Endothelial cell of umbilical vein (primary cell): ENCODE measurements around the gene DUSP22. TPM values are rescaled to one million over a fixed set of nuclear protein-coding genes. Genes with fewer than 3 reads are reported as not detected.
A peak's percentile ranks its signal among the peaks of the same experiment; 100 is the strongest.

Experiments used
- BruUV-seq: library from RNA; stranded (reverse); fragments of 400-500 nt; replicated peaks from 2 replicates; lab custom pipeline; 2021; lab: Mats Ljungman, UMichigan
- CTCF ChIA-PET: fragments of 300-600, 350-600 bp; sonication (Branson Sonifier 250); formaldehyde crosslinking; loops from one replicate; lab custom pipeline; 2021; ENCODE audit warnings: antibody characterized with exemption, inconsistent platforms; lab: Charles Lee
- POLR2A ChIA-PET: fragments of 300-600, 350-600 bp; sonication (Branson Sonifier 250); formaldehyde crosslinking; loops from one replicate; lab custom pipeline; 2021; ENCODE audit warnings: antibody characterized with exemption, inconsistent platforms; lab: Charles Lee
- DNase-seq: peaks from one replicate; pipeline ENCODE4 v3.0.0-alpha.2; 2011; ENCODE audit warnings: low read depth, low spot score
- FAIRE-seq: peaks from 2 replicates; lab custom pipeline; 2011; peaks lifted over from hg19 to GRCh38; lab: Jason Lieb, UNC
- H2AFZ ChIP-seq: 2 replicates; pipeline ENCODE4 v1.6.0; 2012; ENCODE audit warnings: low read depth, low read length, control low read depth, inconsistent platforms
- H3K27ac ChIP-seq: 2 replicates; pipeline ENCODE4 v1.5.1; 2011; ENCODE audit warnings: low read depth, mild to moderate bottlenecking, control low read depth, low read length, moderate library complexity; ENCODE audit not compliant: insufficient read depth
- H3K27me3 ChIP-seq, 2 experiments: 2 replicates each; pipeline versions ENCODE4 v1.6.0 to v1.6.1; 2011; ENCODE audit warnings: low read length in 2 of 2, mixed read lengths in 1 of 2; ENCODE audit not compliant: control insufficient read depth in 2 of 2, insufficient read depth in 2 of 2
- H3K36me3 ChIP-seq, 2 experiments: 2 replicates in 1 of 2; 3 replicates in 1 of 2; pipeline ENCODE4 v1.5.1; 2011; ENCODE audit warnings: low read length in 2 of 2, mild to moderate bottlenecking in 1 of 2, moderate library complexity in 1 of 2; ENCODE audit not compliant: control insufficient read depth in 2 of 2, insufficient read depth in 2 of 2; ENCODE audit errors: extremely low read depth in 1 of 2
- H3K4me1 ChIP-seq: 3 replicates; pipeline ENCODE4 v1.5.1; 2011; ENCODE audit warnings: mild to moderate bottlenecking, low read length; ENCODE audit not compliant: control insufficient read depth, insufficient read depth; ENCODE audit errors: extremely low read depth
- H3K4me2 ChIP-seq: 2 replicates; pipeline ENCODE4 v1.6.1; 2011; ENCODE audit warnings: low read length, control low read depth, mixed read lengths; ENCODE audit not compliant: insufficient read depth
- H3K4me3 ChIP-seq, 3 experiments: fragments of 200-600 bp in 1 of 3; sonication (generic), shearing (Covaris generic) in 1 of 3; replicated peaks in 1 of 3; 2 replicates each; pipeline ENCODE4 v1.5.1; 2011 to 2016; ENCODE audit warnings: control low read depth in 3 of 3, low read length in 3 of 3, mild to moderate bottlenecking in 2 of 3, inconsistent platforms in 1 of 3, low read depth in 1 of 3, moderate library complexity in 1 of 3; ENCODE audit not compliant: insufficient read depth in 1 of 3
- H3K79me2 ChIP-seq: 2 replicates; pipeline ENCODE4 v1.6.0; 2012; ENCODE audit warnings: low read length, inconsistent platforms; ENCODE audit not compliant: control insufficient read depth, insufficient read depth
- H3K9ac ChIP-seq: replicated peaks from 2 replicates; pipeline ENCODE3; 2011; ENCODE audit warnings: low read length, control low read depth; ENCODE audit not compliant: insufficient read depth; ENCODE audit errors: extremely low read depth
- H3K9me1 ChIP-seq: replicated peaks from 3 replicates; pipeline ENCODE4 v1.6.0; 2011; ENCODE audit warnings: mild to moderate bottlenecking, low read length; ENCODE audit not compliant: control insufficient read depth, insufficient read depth; ENCODE audit errors: extremely low read depth
- H3K9me3 ChIP-seq: replicated peaks from 2 replicates; pipeline ENCODE4 v1.5.1; 2012; ENCODE audit warnings: low read length, inconsistent platforms; ENCODE audit not compliant: control insufficient read depth, insufficient read depth
- H4K20me1 ChIP-seq: replicated peaks from 2 replicates; pipeline ENCODE3; 2011; ENCODE audit warnings: mild to moderate bottlenecking, low read length; ENCODE audit not compliant: control insufficient read depth, insufficient read depth; ENCODE audit errors: extremely low read depth
- CTCF ChIP-seq, 2 donors: IDR thresholded peaks; 1 replicate in 1 of 2; 2 replicates in 1 of 2; pipeline ENCODE4 v1.5.1; 2011; ENCODE audit warnings: low read length in 2 of 2, mild to moderate bottlenecking in 2 of 2, moderate library complexity in 2 of 2, control low read depth in 1 of 2, inconsistent platforms in 1 of 2, low read depth in 1 of 2; ENCODE audit not compliant: insufficient read depth in 1 of 2; ENCODE audit errors: extremely low read depth in 1 of 2
- EZH2 ChIP-seq: IDR thresholded peaks from 2 replicates; pipeline ENCODE4 v1.6.1; 2012; ENCODE audit warnings: borderline replicate concordance, low read depth, mild to moderate bottlenecking, moderate library complexity, low read length, inconsistent platforms; ENCODE audit not compliant: severe bottlenecking
- FOS ChIP-seq: IDR thresholded peaks from 2 replicates; pipeline ENCODE4 v1.6.1; 2011; ENCODE audit warnings: mild to moderate bottlenecking, low read length, moderate library complexity, borderline replicate concordance; ENCODE audit not compliant: insufficient read depth
- GATA2 ChIP-seq: IDR thresholded peaks from 2 replicates; pipeline ENCODE4 v1.7.0; 2011; ENCODE audit warnings: low read depth, mild to moderate bottlenecking, moderate library complexity, mixed read lengths, low read length; ENCODE audit not compliant: insufficient read length, insufficient read depth
- JUN ChIP-seq: IDR thresholded peaks from 2 replicates; pipeline ENCODE4 v1.6.1; 2011; ENCODE audit warnings: borderline replicate concordance, low read depth; ENCODE audit not compliant: insufficient read length, insufficient read depth
- POLR2A ChIP-seq: IDR thresholded peaks from 2 replicates; pipeline ENCODE4 v1.6.1; 2012; ENCODE audit warnings: low read depth, mild to moderate bottlenecking, control low read depth, low read length
- dilution Hi-C: fragments of 300-500 bp; cut with MboI; formaldehyde crosslinking; loops from one replicate; pipeline ENCODE4 v1.15.0; 2019; ENCODE audit warnings: low sequenced_read_pairs; ENCODE audit not compliant: extremely low pct_ligation_motif_present
- intact Hi-C: fragments of 100-400 bp; cut with micrococcal nuclease; formaldehyde crosslinking; loops from one replicate; pipeline ENCODE4 v1.10.0; 2022
- polyA plus RNA-seq, 4 experiments: library from polyadenylated mRNA; depleted of rRNA in 3 of 4; stranded (reverse) in 3 of 4; unstranded in 1 of 4; fragments of >200 nt; gene quantifications; 2 replicates each; pipeline versions ENCODE4 v1.2.1 to v1.2.3, GENCODE V29; 2011 to 2012; ENCODE audit warnings: missing spikeins in 1 of 4
- total RNA-seq: library from RNA; stranded (reverse); gene quantifications from 2 replicates; pipeline ENCODE4 v1.2.3, GENCODE V29; 2021

The DUSP22 gene
- total and polyA plus RNA-seq, 2 donors (not counting 3 experiments of a cell fraction or from before 2014, with no cell fraction given) = 23.2 to 33.9 TPM

GRCh38 chr6:297571-298232 lies 5.4 kb downstream of the DUSP22 start:
- no peaks in the 10 kb centered on the region for H3K9me3 ChIP-seq
- intact Hi-C loops (no loop called here), dilution Hi-C loops (no loop called here)
- CTCF ChIA-PET = no interaction called here
- TF ChIP-seq GATA2 = no peak
- TF ChIP-seq JUN = no peak
- TF ChIP-seq FOS = no peak
- no peak for TF ChIP-seq EZH2
- TF ChIP-seq POLR2A = no peak
- no peak for TF ChIP-seq CTCF (IDR thresholded peaks at IDR 0.05; ENCODE audit: extremely low read depth in 1 of 2, insufficient read depth in 1 of 2, low read depth in 1 of 2, low read length in 2 of 2)
- DNase-seq (no peak), FAIRE-seq (peak; percentile 38)
- no peak overlapping the region for H3K9ac ChIP-seq
- no peak overlapping the region for H2AFZ ChIP-seq
- POLR2A ChIA-PET = interaction anchor here (0.6 kb wide), 1 partner anchor 15 kb away, joined by 4 read pairs; no protein-coding TSS in a partner anchor
- no peak overlapping the region for H3K27ac ChIP-seq
- no peaks in the 10 kb centered on the region for H3K27me3 ChIP-seq
- no peaks in the 10 kb centered on the region for H3K9me1 ChIP-seq
- no peaks in the 10 kb centered on the region for H3K36me3 ChIP-seq
- H3K4me3 ChIP-seq = no peak overlapping the region
- H3K79me2 ChIP-seq = peaks cover 45% of the 10 kb centered on the region
- BruUV-seq = no TSS peak
- H3K4me1 ChIP-seq = peaks cover 39% of the 10 kb centered on the region
- H4K20me1 ChIP-seq = no peaks in the 10 kb centered on the region
- no peak overlapping the region for H3K4me2 ChIP-seq
